ENCODE data around the gene MROH2B. TPM values are rescaled to one million over a fixed set of nuclear protein-coding genes. Genes with fewer than 3 reads are reported as not detected.

Gene MROH2B
- total RNA-seq, 1 experiment from 2014 or later: not detected

DNA sequence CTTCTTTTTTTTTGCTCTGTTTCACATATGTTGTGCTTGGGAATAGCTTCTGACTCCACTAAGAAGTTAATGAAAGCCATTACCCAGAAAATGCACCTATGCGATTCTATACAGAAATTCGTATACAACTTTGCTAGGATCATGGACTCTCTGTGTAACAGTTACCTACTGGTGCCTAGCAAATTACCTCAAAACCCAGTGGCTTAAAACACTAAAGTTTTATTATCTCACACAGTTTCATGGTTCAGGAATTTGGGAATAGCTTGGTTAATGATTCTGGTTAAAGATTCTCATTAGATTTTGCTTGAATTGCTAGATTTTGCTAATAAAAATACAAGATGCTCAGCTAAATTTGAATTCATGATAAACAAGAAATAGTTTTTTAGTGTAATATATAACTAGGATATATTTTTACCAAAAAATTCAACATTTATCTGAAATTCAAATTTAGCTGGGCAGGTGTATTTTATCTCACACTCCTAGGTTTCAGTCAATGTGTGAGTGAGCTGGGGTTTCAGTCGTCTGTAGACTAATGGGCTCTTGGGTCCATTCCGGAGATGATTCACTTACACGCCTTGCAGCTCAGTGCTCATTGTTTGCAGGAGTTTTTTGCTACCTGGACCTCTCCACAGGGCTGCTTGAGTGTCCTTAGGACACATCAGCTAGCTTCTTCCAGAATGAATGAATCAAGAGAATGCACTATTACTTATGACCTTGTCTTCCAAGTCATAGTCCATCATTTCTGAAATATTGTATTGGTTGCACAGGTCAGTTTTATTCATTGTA is 75.1 kb downstream of the MROH2B start:
- Mint-ChIP-seq H3K36me3 (ENCODE audit: insufficient read depth, unreplicated experiment) (no peaks in the 10 kb centered on the region), H3K4me1 (ENCODE audit: low read depth, unreplicated experiment) (peaks cover 8% of the 10 kb centered on the region), H3K27ac (ENCODE audit: unreplicated experiment) (no peak overlapping the region), H3K4me3 (ENCODE audit: low read depth, unreplicated experiment) (no peak overlapping the region), H3K27me3 (ENCODE audit: unreplicated experiment) (no peaks in the 10 kb centered on the region), H3K9me3 (ENCODE audit: low read depth, unreplicated experiment) (no peaks in the 10 kb centered on the region)
- BruUV-seq (replicated peaks): no TSS peak
- TF ChIP-seq, protein P1, sequence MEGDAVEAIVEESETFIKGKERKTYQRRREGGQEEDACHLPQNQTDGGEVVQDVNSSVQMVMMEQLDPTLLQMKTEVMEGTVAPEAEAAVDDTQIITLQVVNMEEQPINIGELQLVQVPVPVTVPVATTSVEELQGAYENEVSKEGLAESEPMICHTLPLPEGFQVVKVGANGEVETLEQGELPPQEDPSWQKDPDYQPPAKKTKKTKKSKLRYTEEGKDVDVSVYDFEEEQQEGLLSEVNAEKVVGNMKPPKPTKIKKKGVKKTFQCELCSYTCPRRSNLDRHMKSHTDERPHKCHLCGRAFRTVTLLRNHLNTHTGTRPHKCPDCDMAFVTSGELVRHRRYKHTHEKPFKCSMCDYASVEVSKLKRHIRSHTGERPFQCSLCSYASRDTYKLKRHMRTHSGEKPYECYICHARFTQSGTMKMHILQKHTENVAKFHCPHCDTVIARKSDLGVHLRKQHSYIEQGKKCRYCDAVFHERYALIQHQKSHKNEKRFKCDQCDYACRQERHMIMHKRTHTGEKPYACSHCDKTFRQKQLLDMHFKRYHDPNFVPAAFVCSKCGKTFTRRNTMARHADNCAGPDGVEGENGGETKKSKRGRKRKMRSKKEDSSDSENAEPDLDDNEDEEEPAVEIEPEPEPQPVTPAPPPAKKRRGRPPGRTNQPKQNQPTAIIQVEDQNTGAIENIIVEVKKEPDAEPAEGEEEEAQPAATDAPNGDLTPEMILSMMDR (IDR thresholded peaks at IDR 0.05; ENCODE audit: unreplicated experiment): no peak
- CTCF ChIA-PET: no interaction called here
- DNase-seq: no peak
- intact Hi-C loops (cut with micrococcal nuclease; ENCODE audit: unreplicated experiment): no loop called here

DNA sequence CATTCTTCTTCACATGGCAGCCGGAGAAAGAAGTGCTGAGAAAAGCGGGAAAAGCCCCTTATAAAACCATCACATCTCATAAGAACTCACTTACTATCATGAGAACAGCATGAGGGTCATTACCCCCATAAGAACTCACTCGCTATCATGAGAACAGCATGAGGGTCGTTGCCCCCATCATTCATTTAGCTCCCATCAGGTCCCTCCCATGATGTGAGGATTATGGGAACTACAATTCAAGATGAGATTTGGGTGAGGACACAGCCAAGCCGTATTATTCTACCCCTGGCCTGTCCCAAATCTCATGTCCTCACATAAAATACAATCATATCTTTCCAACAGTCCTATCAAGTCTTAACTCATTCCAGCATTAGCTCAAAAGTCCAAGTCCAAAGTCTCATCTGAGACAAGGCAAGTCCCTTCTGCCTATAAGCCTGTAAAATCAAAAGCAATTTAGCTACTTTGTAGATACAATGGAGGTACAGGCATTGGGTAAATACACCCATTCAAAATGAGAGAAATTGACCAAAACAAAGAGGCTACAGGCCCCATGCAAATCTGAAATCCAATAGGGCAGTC is 79.1 kb downstream of the MROH2B start:
- no peak for DNase-seq
- TF ChIP-seq, protein P1 (IDR thresholded peaks at IDR 0.05; ENCODE audit: unreplicated experiment): no peak
- no peak overlapping the region for H3K4me3 Mint-ChIP-seq (ENCODE audit: low read depth, unreplicated experiment)
- no peaks in the 10 kb centered on the region for H3K9me3 Mint-ChIP-seq (ENCODE audit: low read depth, unreplicated experiment)
- no peaks in the 10 kb centered on the region for H3K36me3 Mint-ChIP-seq (ENCODE audit: insufficient read depth, unreplicated experiment)
- peaks cover 9% of the 10 kb centered on the region for H3K4me1 Mint-ChIP-seq (ENCODE audit: low read depth, unreplicated experiment)
- H3K27ac Mint-ChIP-seq (ENCODE audit: unreplicated experiment): no peak overlapping the region
- intact Hi-C loops (cut with micrococcal nuclease; ENCODE audit: unreplicated experiment): no loop called here
- BruUV-seq (replicated peaks): no TSS peak
- H3K27me3 Mint-ChIP-seq (ENCODE audit: unreplicated experiment): no peaks in the 10 kb centered on the region
- CTCF ChIA-PET: no interaction called here

GRCh38 chr5:40991168-40991980 is 79.8 kb downstream of the MROH2B start:
- TF ChIP-seq, protein P1 (IDR thresholded peaks at IDR 0.05; ENCODE audit: unreplicated experiment): no peak
- no peak for DNase-seq
- H3K36me3 Mint-ChIP-seq (ENCODE audit: insufficient read depth, unreplicated experiment): no peaks in the 10 kb centered on the region
- H3K9me3 Mint-ChIP-seq (ENCODE audit: low read depth, unreplicated experiment): no peaks in the 10 kb centered on the region
- BruUV-seq (replicated peaks): no TSS peak
- intact Hi-C loops (cut with micrococcal nuclease; ENCODE audit: unreplicated experiment): no loop called here
- no peaks in the 10 kb centered on the region for H3K27me3 Mint-ChIP-seq (ENCODE audit: unreplicated experiment)
- H3K27ac Mint-ChIP-seq (ENCODE audit: unreplicated experiment): no peak overlapping the region
- peaks cover 9% of the 10 kb centered on the region for H3K4me1 Mint-ChIP-seq (ENCODE audit: low read depth, unreplicated experiment)
- no peak overlapping the region for H3K4me3 Mint-ChIP-seq (ENCODE audit: low read depth, unreplicated experiment)
- CTCF ChIA-PET: no interaction called here

DNA sequence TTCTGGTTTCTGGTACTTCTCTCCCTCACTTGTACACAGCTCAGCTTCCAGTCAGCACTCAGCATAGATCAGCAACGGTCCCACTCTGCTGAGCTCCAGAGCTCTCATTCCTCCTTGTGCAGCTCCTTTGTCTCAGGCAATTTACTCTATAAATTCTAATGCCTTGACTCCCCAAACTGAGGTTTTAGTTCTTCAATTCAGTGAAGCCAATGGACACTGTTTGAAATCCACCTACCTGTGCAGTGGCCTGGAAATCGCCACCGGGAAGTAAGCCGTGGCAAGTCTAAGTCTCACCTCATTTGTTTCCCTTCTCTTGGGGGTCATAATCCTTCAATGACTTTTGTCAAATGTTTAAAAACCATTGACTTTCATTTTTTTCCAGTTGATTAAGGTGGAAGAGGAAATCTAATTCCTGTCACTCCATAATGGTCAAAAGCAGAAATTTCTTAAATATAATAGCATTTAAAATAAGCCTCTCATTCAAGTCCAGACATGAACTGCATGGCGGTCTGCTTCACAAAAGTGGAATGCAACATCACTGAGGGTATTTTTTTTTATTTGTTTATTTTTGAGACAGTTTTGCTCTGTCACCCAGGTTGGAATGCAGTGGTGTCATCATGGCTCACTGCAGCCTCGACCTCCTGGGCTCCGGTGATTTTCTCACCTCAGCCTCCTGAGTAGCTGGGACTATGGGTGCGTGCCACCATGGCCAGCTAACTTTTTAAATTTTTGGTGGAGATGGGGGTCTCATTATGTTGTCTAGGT is 82.2 kb downstream of the MROH2B start:
- H3K4me3 Mint-ChIP-seq (ENCODE audit: low read depth, unreplicated experiment): no peak overlapping the region
- H3K9me3 Mint-ChIP-seq (ENCODE audit: low read depth, unreplicated experiment): no peaks in the 10 kb centered on the region
- intact Hi-C loops (cut with micrococcal nuclease; ENCODE audit: unreplicated experiment): no loop called here
- no peak for DNase-seq
- H3K27ac Mint-ChIP-seq (ENCODE audit: unreplicated experiment): no peak overlapping the region
- no peaks in the 10 kb centered on the region for H3K36me3 Mint-ChIP-seq (ENCODE audit: insufficient read depth, unreplicated experiment)
- no TSS peak for BruUV-seq (replicated peaks)
- TF ChIP-seq, protein P1 (IDR thresholded peaks at IDR 0.05; ENCODE audit: unreplicated experiment): no peak
- peaks cover 9% of the 10 kb centered on the region for H3K4me1 Mint-ChIP-seq (ENCODE audit: low read depth, unreplicated experiment)
- CTCF ChIA-PET: no interaction called here
- no peaks in the 10 kb centered on the region for H3K27me3 Mint-ChIP-seq (ENCODE audit: unreplicated experiment)
